HG03139 (cell line): ENCODE measurements around the gene PKHD1.

Experiments
- ATAC-seq: cut with Tn5 transposase; IDR thresholded peaks from one replicate; pipeline ENCODE4 v1.9.1; 2021; ENCODE audit not compliant: unreplicated experiment

Gene PKHD1

DNA sequence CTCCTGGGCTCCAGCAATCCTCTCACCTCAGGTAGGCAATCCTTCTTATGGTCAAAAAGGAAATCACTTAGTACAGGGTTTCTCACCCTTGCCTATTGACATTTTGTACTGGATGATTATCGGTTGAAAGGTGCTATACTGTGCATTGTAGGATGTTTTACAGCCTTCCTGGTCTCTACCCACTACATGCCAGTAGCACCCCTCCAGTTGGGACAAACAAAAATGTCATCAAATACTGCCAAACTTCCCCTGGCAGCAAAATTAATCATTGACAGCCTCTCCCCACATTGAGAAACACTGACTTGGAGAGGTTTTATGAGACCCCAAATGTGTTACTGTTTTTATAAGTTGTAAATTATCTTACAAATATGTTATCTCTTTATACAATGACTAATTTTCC, 368.1 kb downstream of the PKHD1 start:
- ATAC-seq, result no peak

DNA sequence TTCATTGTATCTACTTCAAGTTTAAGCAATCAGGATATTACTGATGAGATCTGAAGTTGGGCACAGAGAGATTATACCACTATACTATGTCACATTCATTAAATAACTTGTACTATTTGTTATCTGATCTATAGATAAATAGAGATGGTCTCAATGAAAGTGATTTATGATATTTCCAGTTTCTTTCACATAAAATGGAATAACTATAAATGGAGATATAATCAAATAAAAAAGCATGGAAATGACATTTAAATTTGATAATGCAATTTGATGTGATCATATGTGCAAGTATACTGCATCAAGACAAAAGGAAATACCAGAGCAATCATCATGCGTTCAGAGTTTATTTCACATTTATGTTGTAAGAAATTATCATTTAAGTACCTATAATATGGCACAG, 368.9 kb downstream of the PKHD1 start:
- no peak for ATAC-seq

DNA sequence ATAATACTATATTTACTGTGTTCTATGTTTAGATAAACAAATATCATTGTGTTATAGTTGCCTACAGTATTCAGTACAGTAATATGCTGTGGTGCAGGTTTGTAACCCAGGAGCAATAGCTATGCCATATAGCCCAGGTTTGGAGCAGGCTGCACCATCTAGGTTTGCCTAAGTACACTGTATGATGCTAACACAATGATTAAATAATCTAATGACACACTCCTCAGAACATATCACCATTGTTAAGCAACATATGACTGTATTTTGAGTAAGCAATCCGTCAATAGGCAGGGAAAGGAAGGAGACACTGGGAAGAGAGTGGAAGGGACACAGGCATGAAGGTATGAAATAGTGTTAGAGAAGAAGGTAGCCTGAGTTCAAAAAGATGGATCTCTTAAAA, 369.9 kb downstream of the PKHD1 start:
- ATAC-seq, result no peak

DNA sequence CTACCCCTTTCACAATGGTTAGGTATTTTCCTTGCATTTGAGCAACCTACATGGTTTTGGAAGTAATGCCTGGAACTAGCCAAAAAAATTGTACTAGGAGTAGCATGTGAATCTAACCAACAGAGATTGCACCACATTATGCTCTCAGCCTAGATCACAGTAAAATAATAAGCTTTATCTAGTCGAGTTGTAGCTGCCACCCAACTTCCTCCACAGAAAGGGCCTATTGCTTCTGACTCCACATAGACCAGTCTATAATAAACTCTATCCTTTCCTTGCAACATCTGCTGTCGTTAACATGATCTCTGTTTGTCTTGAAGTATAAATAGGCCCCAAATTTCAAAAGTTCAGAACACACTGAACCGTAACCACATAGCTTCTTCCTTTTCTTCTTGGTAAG, 375.5 kb downstream of the PKHD1 start:
- no peak for ATAC-seq

DNA sequence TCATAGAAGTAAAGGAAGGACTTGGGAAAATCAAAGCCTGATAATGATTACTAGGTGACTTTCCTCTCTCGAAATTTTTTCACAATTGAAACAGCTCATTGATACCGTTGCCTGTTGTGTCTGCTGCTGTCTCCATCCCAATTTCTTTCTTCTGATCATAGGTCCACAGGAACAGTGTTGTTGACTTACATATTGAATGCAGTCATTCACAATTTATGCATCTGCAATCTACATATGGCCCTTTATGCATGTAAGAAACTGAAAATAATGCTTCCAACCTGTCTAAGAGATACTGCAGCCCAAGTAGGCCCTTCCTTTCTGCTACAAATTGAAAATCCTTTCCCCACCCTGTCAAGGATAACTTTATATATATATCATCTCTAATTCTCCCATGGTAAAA, 381.3 kb downstream of the PKHD1 start:
- ATAC-seq, result no peak

DNA sequence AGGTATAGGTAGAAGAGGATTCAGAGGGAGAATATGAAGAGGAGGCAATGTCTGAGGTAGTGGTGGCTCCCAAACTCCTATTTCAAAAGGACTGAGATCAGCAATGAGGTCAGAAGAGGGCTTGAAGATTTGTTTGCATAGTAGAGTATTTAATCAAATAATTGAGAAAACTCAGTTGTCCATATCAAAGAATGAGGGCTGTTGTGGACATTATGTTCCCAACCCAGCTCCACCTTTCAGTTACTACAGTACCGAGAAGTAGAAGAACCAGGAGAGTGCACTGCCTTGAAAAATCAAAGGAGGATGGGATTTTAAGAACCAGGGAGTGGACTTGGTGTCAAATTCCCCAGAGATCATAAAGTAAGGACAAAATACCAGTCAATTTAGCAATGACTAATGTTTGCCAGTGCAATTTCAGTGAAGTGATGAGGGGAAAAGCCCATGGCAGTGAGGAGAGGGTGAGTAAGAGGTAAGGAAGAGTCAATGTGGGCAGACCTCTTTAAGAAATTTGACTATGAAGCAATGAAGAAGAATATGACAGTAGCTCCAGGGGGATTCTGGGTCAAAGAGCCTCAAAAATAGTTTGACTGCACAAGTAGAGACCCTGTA, 382.4 kb downstream of the PKHD1 start:
- ATAC-seq, result no peak

DNA sequence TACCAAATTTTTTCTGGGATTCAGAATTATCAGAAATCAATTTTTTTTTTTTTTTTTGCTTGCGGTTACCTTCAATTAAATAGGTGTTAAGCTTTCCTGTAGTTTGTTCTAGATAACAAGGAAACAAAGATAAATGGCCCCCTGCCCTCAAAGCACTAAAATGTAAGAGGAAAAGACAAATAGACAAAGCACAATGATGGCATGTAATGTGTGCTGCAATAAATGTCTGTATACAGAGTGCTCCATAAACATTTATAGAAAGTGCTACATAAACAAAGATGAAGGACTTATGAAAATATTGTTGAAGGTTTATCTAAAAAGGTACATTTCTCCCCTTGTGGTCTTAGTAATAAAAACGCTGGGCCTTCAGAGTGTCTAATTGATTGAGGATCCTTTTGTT, 384.6 kb downstream of the PKHD1 start:
- no peak for ATAC-seq

DNA sequence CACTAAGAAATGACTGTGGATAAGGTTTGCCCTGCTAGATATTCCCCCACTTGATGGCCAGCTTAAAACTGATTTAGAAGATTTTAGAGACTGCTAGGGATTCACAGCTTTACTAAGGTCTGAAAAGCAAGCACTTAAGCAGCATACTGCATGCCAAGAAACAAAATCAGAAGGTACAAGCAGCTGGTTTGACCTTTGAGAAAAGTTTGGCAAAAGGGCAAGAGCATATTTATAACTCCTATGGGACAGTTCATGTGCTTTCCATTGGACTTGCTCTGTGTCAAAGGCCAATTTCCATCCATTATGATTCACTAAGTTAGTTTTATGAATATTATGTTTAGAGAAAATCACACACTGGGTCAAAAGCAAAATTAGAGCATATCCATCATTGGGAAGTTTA, 402.8 kb downstream of the PKHD1 start:
- no peak for ATAC-seq

DNA sequence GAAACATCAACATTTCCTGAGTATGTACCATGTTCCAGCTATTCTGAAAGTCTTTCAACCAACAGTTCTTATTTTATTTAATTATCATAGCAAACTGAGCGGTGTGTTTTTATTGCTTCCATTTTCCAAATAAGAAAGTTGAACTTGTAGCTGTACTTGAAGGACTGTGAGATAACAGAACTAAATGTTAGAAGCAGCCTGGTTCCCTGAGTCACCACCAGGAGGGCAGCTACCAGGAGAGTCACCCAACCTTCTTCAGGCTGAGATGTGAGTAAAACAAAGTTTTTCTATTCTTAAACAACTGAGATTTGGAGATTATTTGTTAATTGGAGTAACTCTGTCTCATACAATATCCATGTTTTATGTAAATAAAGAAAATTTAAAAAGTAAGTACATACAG, 403.4 kb downstream of the PKHD1 start:
- ATAC-seq, result no peak

DNA sequence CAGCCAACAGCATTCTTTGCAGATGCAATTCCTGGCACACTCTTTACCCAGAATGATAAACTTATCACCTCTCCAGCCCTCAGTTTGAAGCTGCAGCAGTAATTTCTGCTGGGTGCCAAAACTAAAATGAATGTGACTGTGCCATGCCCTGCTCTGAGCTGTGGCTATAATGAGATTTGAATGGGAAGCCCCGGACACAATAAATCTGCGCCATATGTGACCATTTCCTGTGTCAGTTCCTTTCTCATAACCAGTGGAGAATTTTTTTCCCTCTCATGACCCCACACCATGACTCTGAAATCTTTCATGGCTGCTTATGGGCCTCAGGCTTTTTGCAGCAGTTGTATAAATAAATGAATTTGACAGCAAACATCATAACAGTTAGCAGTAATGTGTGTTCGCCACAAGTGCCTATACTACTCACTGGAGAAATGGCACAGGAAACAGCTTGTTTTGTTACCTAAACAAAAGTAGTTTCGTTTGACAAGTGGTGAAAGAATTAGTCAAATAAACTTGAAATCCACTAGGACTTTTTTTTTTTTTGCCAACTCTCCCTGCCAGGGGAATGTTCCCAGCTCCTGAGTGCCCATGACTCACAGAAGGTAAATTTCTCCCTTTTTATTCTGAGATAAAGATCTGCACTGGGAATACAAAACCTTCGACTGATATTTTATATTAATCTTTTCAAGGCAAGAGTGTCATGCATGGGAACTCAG, 408.4 kb downstream of the PKHD1 start:
- ATAC-seq, result no peak

DNA sequence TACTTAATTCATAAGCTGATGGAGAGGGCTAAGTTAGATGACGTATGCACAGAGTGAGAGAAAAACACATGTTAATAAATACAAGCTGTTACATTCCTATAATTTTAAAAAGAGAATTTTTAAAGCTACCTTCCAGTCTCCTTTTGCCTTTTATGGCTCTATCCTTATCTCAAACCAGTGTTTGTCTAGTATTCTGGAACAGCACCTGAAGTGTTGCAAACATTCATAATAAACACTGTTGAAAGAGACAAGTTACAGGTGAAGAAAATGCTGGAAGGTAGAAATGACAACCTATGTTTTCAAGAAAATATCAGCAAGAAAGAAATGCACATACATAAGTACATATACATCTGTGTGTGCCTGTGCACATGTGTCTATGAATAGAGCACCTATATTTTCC, 409.1 kb downstream of the PKHD1 start:
- ATAC-seq, result no peak

DNA sequence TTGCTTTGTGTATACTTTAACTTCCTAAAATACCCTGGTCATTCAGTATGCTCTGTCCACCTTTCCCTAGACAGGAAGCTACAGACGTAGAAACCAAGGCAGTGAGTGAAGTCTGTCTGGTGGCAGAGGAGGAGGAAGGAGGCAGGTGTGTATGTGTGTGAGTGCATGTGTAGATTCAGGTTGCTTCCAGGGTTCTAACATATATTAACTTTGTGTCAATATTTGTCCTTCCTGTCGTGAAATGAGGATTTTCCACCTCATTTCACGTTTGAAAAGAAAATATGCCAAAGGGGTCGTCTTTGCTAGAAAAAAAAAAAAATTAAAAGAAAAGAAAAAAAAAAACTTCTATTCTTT, 411.5 kb downstream of the PKHD1 start:
- ATAC-seq, result no peak

DNA sequence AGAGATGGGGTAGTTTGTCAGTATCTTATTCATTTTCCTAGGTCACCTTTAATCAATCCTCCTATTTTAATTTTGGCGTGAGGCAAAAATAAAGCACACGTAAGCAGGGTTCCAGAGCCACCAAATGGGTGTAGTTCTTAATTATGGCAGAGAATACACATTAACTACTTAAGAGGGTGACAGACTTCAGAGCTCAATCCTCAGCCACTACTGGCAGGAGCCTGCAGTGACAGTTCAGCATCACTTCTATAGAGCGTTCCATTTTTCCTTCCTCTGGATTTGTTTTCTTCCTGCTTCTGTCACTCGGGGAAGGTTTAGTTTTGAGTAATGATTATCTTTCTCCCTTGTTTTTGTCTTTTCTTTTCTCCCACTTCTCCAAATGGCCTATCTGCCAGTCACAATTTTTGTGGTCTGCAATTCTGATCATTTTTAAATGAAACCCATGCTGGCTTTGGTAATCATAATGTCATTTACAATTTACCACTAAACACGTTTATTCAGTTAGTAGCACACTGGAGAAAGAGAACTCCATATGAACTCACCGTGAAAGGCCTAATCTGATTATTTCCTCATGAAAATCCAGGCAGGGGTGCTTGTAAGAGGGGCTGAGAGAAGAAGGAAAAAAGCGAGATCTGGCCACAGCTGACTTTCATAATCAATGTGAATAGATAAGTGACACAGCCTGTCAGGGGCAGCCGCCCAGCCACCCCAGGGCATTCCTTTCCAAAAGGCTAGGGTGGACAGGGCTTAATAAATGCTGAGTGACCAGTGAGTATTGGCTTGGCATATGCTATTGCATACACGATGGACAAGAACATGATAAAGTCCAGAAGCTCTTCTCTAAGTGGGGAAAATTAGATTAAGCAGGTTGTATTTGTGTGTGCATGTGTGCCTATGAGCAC, 412.1 kb downstream of the PKHD1 start:
- ATAC-seq, result no peak

DNA sequence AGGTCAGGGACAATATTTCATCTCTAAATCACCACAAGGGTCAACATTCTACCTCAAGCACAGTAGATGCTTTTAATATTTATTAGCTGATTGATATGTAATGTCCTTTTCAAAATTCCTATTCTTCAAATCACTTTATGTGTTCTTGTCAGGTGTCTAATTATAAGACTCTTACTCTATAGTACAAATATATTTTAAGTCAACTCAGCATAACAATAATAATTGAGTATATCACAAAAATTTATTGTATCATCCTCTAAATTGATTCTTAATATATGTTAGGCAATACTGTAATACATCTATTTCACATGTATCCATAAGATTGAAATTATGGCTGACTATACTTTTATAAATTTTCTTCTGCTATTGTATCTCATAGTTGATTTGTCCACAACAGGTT, 423.9 kb downstream of the PKHD1 start:
- ATAC-seq, result no peak

DNA sequence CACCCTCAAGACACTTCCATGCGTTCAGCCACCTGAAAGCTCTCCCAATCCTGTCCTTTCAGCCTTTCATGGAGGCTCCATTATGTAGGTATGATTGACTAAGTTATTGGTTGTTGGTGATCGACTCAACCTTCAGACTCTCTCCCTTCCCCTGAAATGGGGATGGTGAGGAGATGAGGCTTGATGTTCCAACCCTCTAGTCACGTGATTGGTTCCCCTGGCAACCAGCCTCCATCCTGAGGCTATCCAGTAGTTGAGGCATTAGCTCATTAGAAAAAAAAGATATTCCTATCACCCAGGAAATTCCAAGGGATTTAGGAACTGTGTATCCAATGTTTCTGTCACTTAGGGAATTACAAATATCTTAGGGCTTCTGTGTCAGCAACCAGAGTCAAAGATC, 426.6 kb downstream of the PKHD1 start:
- ATAC-seq, result no peak

DNA sequence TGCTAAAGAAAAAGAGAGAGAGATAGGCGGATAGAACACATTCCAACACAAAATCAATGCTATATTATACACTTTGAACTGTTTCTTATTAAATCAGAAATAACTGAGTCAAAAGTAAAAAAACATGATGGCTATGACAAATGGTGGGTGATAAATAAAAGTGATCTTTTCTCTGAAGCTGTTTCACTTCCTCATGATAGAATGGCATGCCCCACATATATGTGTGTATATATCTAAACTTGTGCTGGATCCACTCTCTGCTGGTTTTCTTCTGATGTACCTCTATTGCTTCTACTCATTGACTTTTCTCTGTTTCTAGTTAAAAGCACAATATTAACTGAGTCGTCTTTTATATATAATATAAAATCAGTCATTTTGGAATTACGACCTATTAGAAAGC, 429.9 kb downstream of the PKHD1 start:
- ATAC-seq, result no peak

DNA sequence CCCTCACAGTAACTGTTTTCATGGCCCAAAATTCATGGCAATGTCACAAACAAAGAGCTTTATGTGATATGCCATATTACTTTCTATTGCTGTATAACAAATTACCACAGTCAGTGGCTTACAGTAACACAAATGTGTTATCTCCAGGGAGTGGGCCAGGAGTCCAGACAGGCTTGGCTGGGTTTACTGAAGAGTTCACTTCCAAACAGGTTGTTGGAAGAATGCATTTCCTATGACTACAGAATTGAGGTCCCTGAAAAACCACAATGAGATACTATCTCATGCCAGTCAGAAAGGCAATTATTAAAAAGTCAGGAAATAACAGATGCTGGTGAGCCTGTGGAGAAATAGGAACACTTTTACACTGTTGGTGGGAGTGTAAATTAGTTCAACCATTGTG, 431.9 kb downstream of the PKHD1 start:
- no peak for ATAC-seq

DNA sequence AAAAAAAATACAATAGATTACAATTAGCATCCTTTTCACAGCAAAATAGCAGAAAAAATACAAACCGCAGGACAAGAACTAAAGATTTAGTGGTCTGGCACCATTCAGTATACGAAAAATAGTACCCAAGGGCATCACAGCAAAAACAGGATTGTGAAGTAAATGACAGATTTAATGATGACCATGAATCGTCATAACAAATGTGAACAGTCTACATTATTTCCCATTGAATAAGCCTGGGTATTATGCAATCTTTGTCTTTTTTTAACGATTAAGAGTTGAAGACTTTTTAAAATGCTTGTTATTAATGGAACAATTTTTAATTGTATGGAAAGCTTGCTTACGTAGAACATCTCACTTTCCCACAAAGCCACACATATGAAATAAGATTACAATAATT, 432.8 kb downstream of the PKHD1 start:
- ATAC-seq, result no peak

DNA sequence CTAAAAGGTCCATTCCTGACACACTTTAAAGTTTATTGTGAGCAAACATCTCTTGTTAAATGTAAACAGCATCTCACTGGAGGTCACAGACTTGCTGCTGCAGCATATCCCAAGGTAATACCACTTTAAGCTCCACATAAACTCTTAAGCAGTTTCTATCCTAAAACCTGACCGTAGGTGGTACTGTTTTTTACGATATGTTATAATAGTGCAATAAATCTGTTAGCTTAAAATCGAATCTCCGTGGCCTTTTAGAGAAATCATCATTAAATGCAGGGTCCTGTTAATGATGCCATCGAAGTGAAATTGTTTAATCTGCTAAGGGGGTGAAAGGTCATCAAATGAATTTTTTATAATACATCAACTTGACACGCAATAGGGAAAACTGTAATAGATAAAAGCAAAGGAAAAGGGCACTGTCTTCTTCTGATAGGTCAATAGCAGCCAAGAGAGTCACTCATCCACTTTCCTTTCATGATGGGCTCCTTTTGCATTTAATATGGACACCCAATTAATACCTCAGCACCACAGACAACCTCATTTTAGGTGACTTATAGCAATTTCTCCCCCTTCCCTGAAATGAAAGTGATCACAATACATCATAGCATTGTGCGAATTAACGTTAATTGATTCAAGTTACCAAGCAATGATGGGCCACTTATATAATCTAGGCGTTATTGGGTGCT, 436.1 kb downstream of the PKHD1 start:
- ATAC-seq, result no peak

DNA sequence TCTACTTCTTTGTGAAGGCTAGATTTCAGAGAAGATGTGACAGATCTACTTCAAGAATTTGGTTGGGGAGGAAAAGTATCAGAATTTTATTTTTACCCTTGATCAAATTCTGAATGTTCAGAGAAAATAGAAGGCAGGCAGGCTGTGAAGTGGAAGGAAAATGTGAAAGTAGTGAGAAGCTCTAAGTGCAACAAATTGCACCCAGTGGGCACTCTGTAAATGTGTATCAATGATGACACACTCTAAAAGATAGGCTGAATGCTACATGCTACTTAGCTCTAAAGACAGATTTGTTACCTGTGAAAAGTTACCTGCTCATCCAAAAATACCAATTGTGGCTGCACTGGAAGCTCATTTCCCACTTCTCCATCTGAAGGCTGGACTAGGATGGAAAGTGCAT, 438.6 kb downstream of the PKHD1 start:
- ATAC-seq, result no peak

DNA sequence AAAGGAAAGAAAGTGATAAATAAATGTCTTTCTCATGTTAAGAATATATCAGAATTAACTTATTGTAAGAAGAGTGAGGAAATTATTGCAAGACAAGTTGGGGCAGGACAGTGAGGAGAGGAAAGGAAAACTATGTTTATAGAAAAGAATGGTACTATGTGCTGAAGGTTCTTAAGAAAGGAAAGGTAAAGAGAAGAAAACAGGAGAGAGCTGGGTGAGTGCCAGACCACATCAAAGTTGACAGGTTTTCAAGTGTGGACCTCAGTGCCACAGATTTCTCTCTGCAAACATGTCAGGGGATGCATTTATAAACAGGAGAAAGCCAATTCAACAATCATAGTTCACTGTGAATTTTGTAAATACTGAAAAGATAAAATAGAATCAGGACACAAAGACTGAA, 439.2 kb downstream of the PKHD1 start:
- ATAC-seq, result no peak

DNA sequence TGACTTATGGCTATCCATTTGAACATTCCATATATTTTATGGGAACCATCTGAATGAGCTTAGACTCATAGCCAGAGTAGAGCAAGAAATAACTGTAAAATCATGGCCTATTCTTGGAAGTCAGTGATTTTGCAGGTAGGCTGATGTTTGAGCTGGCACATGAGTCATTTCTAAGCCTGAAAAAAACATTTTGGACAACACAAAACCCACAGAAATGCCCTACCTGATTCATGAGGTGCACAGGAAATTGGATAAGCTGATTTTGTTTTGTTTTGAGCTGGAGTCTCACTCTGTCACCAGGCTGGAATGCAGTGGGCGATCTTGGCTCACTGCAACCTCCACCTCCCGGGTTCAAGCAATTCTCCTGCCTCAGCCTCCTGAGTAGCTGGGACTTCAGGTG, 443.0 kb downstream of the PKHD1 start:
- no peak for ATAC-seq
